IPS-18a (cell line): ENCODE data around the gene KLLN.
"Not testable (repeated sequence)": the region's sequence is repeated elsewhere in the genome, so short reads cannot be mapped to it uniquely, and the experiment has no call there.

Experiments
- H3K27ac ChIP-seq: one replicate; pipeline ENCODE4 v1.5.1; 2013; ENCODE audit warnings: low read length
- H3K27me3 ChIP-seq: one replicate; pipeline ENCODE4 v1.6.1; 2013; ENCODE audit warnings: mild to moderate bottlenecking, low read length; ENCODE audit not compliant: control insufficient read depth, insufficient read depth
- H3K36me3 ChIP-seq: one replicate; pipeline ENCODE4 v1.6.1; 2013; ENCODE audit warnings: low read depth, low read length; ENCODE audit not compliant: control insufficient read depth
- H3K4me1 ChIP-seq: one replicate; pipeline ENCODE4 v1.6.1; 2013; ENCODE audit warnings: low read depth, low read length; ENCODE audit not compliant: control insufficient read depth
- H3K4me3 ChIP-seq: one replicate; pipeline ENCODE4 v1.5.1; 2013; ENCODE audit warnings: low read length
- H3K9ac ChIP-seq: one replicate; pipeline ENCODE4 v1.6.1; 2013; ENCODE audit warnings: mild to moderate bottlenecking, low read length, moderate library complexity
- H3K9me3 ChIP-seq: one replicate; pipeline ENCODE4 v1.6.1; 2013; ENCODE audit warnings: low read depth, low read length; ENCODE audit not compliant: control insufficient read depth

The KLLN gene

GRCh38 chr10:87863053-87863943 lies at the start of gene KLLN, which contains the start of gene PTEN:
KLLN (minus strand) TSS chr10:87863533; CDS start chr10:87862487, 1,046 bp downstream.
PTEN (plus strand) TSS chr10:87863625; CDS start chr10:87864470, 845 bp downstream.
- Histone ChIP-seq H3K4me3 (peak within 1 kb of the TSS; percentile 84), H3K27ac (peak within 1 kb of the TSS; percentile 58), H3K9me3 (no peaks in the 10 kb centered on the region), H3K27me3 (peaks cover 9% of the 10 kb centered on the region), H3K9ac (peak within 1 kb of the TSS; percentile 80), H3K4me1 (peaks cover 25% of the 10 kb centered on the region), H3K36me3 (no peaks in the 10 kb centered on the region)

GRCh38 chr10:87903396-87903795 lies 40.1 kb upstream of the KLLN start:
- H3K36me3 ChIP-seq, H3K4me3 ChIP-seq: not testable (repeated sequence)

GRCh38 chr10:87897957-87898356 lies 34.6 kb upstream of the KLLN start:
- H3K27me3 ChIP-seq, H3K4me3 ChIP-seq, H3K9me3 ChIP-seq, H3K36me3 ChIP-seq, H3K4me1 ChIP-seq, H3K27ac ChIP-seq, H3K9ac ChIP-seq: not testable (repeated sequence)

More at GRCh38 chr10:87903396-87903795, 40.1 kb upstream of the KLLN start:
- H3K4me1 ChIP-seq, H3K9ac ChIP-seq, H3K9me3 ChIP-seq, H3K27me3 ChIP-seq, H3K27ac ChIP-seq: not testable (repeated sequence)

GRCh38 chr10:87896216-87896615 lies 32.9 kb upstream of the KLLN start:
- no peaks in the 10 kb centered on the region for H3K9me3 ChIP-seq
- no peak overlapping the region for H3K27ac ChIP-seq
- H3K4me3 ChIP-seq = no peak overlapping the region
- H3K9ac ChIP-seq = no peak overlapping the region
- no peaks in the 10 kb centered on the region for H3K36me3 ChIP-seq
- no peaks in the 10 kb centered on the region for H3K27me3 ChIP-seq
- no peaks in the 10 kb centered on the region for H3K4me1 ChIP-seq

GRCh38 chr10:87895430-87895829 lies 32.1 kb upstream of the KLLN start:
- no peaks in the 10 kb centered on the region for H3K4me1 ChIP-seq
- H3K27me3 ChIP-seq = no peaks in the 10 kb centered on the region
- H3K36me3 ChIP-seq = no peaks in the 10 kb centered on the region
- H3K27ac ChIP-seq = no peak overlapping the region
- no peak overlapping the region for H3K9ac ChIP-seq
- no peak overlapping the region for H3K4me3 ChIP-seq
- H3K9me3 ChIP-seq = no peaks in the 10 kb centered on the region

- Histone ChIP-seq H3K36me3 (no peaks in the 10 kb centered on the region), H3K27me3 (no peaks in the 10 kb centered on the region), H3K4me3 (no peak overlapping the region), H3K4me1 (no peaks in the 10 kb centered on the region), H3K9me3 (no peaks in the 10 kb centered on the region), H3K9ac (no peak overlapping the region), H3K27ac (no peak overlapping the region)
These were observed 24.4 kb upstream of the KLLN start for GRCh38 chr10:87887548-87888289.

GRCh38 chr10:87887146-87887545 lies 23.8 kb upstream of the KLLN start:
- Histone ChIP-seq H3K4me3 (no peak overlapping the region), H3K36me3 (no peaks in the 10 kb centered on the region)

GRCh38 chr10:87886635-87887034 lies 23.3 kb upstream of the KLLN start:
- H3K36me3 ChIP-seq = no peaks in the 10 kb centered on the region
- no peak overlapping the region for H3K4me3 ChIP-seq
- no peak overlapping the region for H3K9ac ChIP-seq

More at GRCh38 chr10:87887146-87887545, 23.8 kb upstream of the KLLN start:
- no peaks in the 10 kb centered on the region for H3K4me1 ChIP-seq
- no peak overlapping the region for H3K9ac ChIP-seq
- no peaks in the 10 kb centered on the region for H3K27me3 ChIP-seq
- no peak overlapping the region for H3K27ac ChIP-seq
- H3K9me3 ChIP-seq = no peaks in the 10 kb centered on the region

GRCh38 chr10:87882555-87883294 lies 19.4 kb upstream of the KLLN start:
- no peaks in the 10 kb centered on the region for H3K9me3 ChIP-seq
- no peak overlapping the region for H3K4me3 ChIP-seq
- H3K27ac ChIP-seq = no peak overlapping the region
- H3K4me1 ChIP-seq = no peaks in the 10 kb centered on the region
- H3K27me3 ChIP-seq = no peaks in the 10 kb centered on the region
- no peaks in the 10 kb centered on the region for H3K36me3 ChIP-seq
- no peak overlapping the region for H3K9ac ChIP-seq

More at GRCh38 chr10:87886635-87887034, 23.3 kb upstream of the KLLN start:
- Histone ChIP-seq H3K4me1 (no peaks in the 10 kb centered on the region), H3K27me3 (no peaks in the 10 kb centered on the region), H3K27ac (no peak overlapping the region), H3K9me3 (no peaks in the 10 kb centered on the region)

- not testable (repeated sequence) for H3K27ac ChIP-seq, H3K9ac ChIP-seq, H3K4me1 ChIP-seq, H3K9me3 ChIP-seq, H3K36me3 ChIP-seq, H3K27me3 ChIP-seq, H3K4me3 ChIP-seq
These were observed 18.2 kb upstream of the KLLN start for GRCh38 chr10:87881373-87882059.

GRCh38 chr10:87880336-87880735 lies 17.0 kb upstream of the KLLN start:
- H3K4me3 ChIP-seq = no peak overlapping the region
- H3K9ac ChIP-seq = no peak overlapping the region
- no peak overlapping the region for H3K27ac ChIP-seq
- H3K4me1 ChIP-seq = no peaks in the 10 kb centered on the region
- H3K9me3 ChIP-seq = no peaks in the 10 kb centered on the region
- no peaks in the 10 kb centered on the region for H3K27me3 ChIP-seq
- no peaks in the 10 kb centered on the region for H3K36me3 ChIP-seq
